ENCODE results near the gene ATP6V1F.

ATP6V1F gene

GRCh38 chr7:128894101-128894440, 31.4 kb downstream of the ATP6V1F start:
- Histone ChIP-seq H3K4me1 (ENCODE audit: control extremely low read depth in 1 of 4, control insufficient read depth in 4 of 4, insufficient read depth in 4 of 4, low read length in 3 of 4) (peaks cover 0 to 7% (median 5%) of the 10 kb centered on the region in 4 experiments), H3K9me3 (ENCODE audit: control extremely low read depth in 1 of 5, control insufficient read depth in 4 of 5, insufficient read depth in 2 of 5, low read depth in 1 of 5, low read length in 4 of 5) (peaks cover 0 to 6% (median 0%) of the 10 kb centered on the region in 5 experiments), H3K4me3 (ENCODE audit: control insufficient read depth in 1 of 7, extremely low read depth in 1 of 7, insufficient read depth in 4 of 7, low read depth in 2 of 7, low read length in 6 of 7) (no peak overlapping the region), H3K36me3 (ENCODE audit: control insufficient read depth in 4 of 4, insufficient read depth in 4 of 4, low read length in 3 of 4) (no peaks in the 10 kb centered on the region), H3K27ac (ENCODE audit: insufficient read depth in 1 of 2, low read depth in 1 of 2, low read length in 2 of 2, poor library complexity in 1 of 2, severe bottlenecking in 2 of 2) (no peak overlapping the region), H3K27me3 (replicated peaks in 2 of 5; ENCODE audit: control insufficient read depth in 4 of 5, insufficient read depth in 5 of 5, low read length in 4 of 5) (peaks cover 0 to 28% (median 6%) of the 10 kb centered on the region in 5 experiments)
- WGBS (ENCODE audit: insufficient coverage) = no CpG with 5 or more reads among the region's 6 CpGs
- POLR2A ChIA-PET = no interaction called here
- DNase-seq = no peak
- CTCF ChIA-PET = no interaction called here

GRCh38 chr7:128895320-128895719, 32.7 kb downstream of the ATP6V1F start:
- Histone ChIP-seq H3K4me3 (ENCODE audit: control insufficient read depth in 1 of 7, extremely low read depth in 1 of 7, insufficient read depth in 4 of 7, low read depth in 2 of 7, low read length in 6 of 7) (no peak overlapping the region), H3K27ac (ENCODE audit: insufficient read depth in 1 of 2, low read depth in 1 of 2, low read length in 2 of 2, poor library complexity in 1 of 2, severe bottlenecking in 2 of 2) (no peak overlapping the region), H3K36me3 (ENCODE audit: control insufficient read depth in 4 of 4, insufficient read depth in 4 of 4, low read length in 3 of 4) (no peaks in the 10 kb centered on the region), H3K9me3 (ENCODE audit: control extremely low read depth in 1 of 5, control insufficient read depth in 4 of 5, insufficient read depth in 2 of 5, low read depth in 1 of 5, low read length in 4 of 5) (peaks cover 0 to 6% (median 3%) of the 10 kb centered on the region in 5 experiments), H3K4me1 (ENCODE audit: control extremely low read depth in 1 of 4, control insufficient read depth in 4 of 4, insufficient read depth in 4 of 4, low read length in 3 of 4) (peaks cover 0 to 7% (median 5%) of the 10 kb centered on the region in 4 experiments), H3K27me3 (replicated peaks in 2 of 5; ENCODE audit: control insufficient read depth in 4 of 5, insufficient read depth in 5 of 5, low read length in 4 of 5) (peaks cover 0 to 17% (median 3%) of the 10 kb centered on the region in 5 experiments)
- WGBS (ENCODE audit: insufficient coverage) = 93% methylated on average over 3 of the region's 3 CpGs
- ChIA-PET POLR2A (no interaction called here), CTCF (no interaction called here)
- DNase-seq = no peak

DNA sequence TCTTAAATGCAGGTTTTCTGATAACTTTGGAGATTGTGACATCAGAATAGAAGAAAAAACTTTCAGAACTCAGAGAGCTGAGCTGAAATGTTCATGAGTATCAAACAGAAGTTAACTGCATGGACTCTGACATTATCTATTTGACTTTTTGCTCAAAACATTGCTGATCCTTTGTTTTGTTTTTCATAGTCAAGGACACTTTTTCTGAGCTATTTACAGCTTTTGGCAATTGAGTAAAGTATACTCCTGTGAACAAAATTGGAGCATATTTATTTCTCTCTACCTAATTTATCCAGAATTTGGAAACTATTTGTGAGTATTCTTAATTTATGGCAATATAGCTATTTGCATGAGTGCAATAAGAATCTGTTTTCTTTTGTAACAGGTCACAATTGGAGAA, 36.7 kb downstream of the ATP6V1F start:
- ChIA-PET POLR2A (no interaction called here), CTCF (interaction anchor here (1.5 to 2.4 kb wide), 3 partner anchors 11 to 57 kb away, joined by 4 to 8 read pairs (median 4); partner anchors contain the start of gene KCP)
- no peak overlapping the region for H3K27ac ChIP-seq (ENCODE audit: insufficient read depth in 1 of 2, low read depth in 1 of 2, low read length in 2 of 2, poor library complexity in 1 of 2, severe bottlenecking in 2 of 2)
- no peaks in the 10 kb centered on the region for H3K36me3 ChIP-seq (ENCODE audit: control insufficient read depth in 4 of 4, insufficient read depth in 4 of 4, low read length in 3 of 4)
- no peaks in the 10 kb centered on the region for H3K4me1 ChIP-seq (ENCODE audit: control extremely low read depth in 1 of 4, control insufficient read depth in 4 of 4, insufficient read depth in 4 of 4, low read length in 3 of 4)
- H3K27me3 ChIP-seq (replicated peaks in 2 of 5; ENCODE audit: control insufficient read depth in 4 of 5, insufficient read depth in 5 of 5, low read length in 4 of 5) = no peaks in the 10 kb centered on the region
- DNase-seq = peak in 2 of 3 donors; percentile 29 to 31
- H3K9me3 ChIP-seq (ENCODE audit: control extremely low read depth in 1 of 5, control insufficient read depth in 4 of 5, insufficient read depth in 2 of 5, low read depth in 1 of 5, low read length in 4 of 5) = peaks cover 0 to 6% (median 3%) of the 10 kb centered on the region in 5 experiments
- H3K4me3 ChIP-seq (ENCODE audit: control insufficient read depth in 1 of 7, extremely low read depth in 1 of 7, insufficient read depth in 4 of 7, low read depth in 2 of 7, low read length in 6 of 7) = no peak overlapping the region

GRCh38 chr7:128900237-128900636, 37.6 kb downstream of the ATP6V1F start:
- POLR2A ChIA-PET = no interaction called here

GRCh38 chr7:128902761-128903585, 40.3 kb downstream of the ATP6V1F start:
- POLR2A ChIA-PET = no interaction called here
- H3K27ac ChIP-seq (ENCODE audit: insufficient read depth in 1 of 2, low read depth in 1 of 2, low read length in 2 of 2, poor library complexity in 1 of 2, severe bottlenecking in 2 of 2) = no peak overlapping the region
- H3K4me3 ChIP-seq (ENCODE audit: control insufficient read depth in 1 of 7, extremely low read depth in 1 of 7, insufficient read depth in 4 of 7, low read depth in 2 of 7, low read length in 6 of 7) = no peak overlapping the region
- DNase-seq = no peak
- no peaks in the 10 kb centered on the region for H3K27me3 ChIP-seq (replicated peaks in 2 of 5; ENCODE audit: control insufficient read depth in 4 of 5, insufficient read depth in 5 of 5, low read length in 4 of 5)
- H3K4me1 ChIP-seq (ENCODE audit: control extremely low read depth in 1 of 4, control insufficient read depth in 4 of 4, insufficient read depth in 4 of 4, low read length in 3 of 4) = no peaks in the 10 kb centered on the region
- CTCF ChIA-PET = interaction anchor here (0.7 to 2.6 kb wide), 13 partner anchors 16 to 308 kb away, joined by 3 to 21 read pairs (median 6); no protein-coding TSS in a partner anchor
- H3K36me3 ChIP-seq (ENCODE audit: control insufficient read depth in 4 of 4, insufficient read depth in 4 of 4, low read length in 3 of 4) = no peaks in the 10 kb centered on the region
- 96% methylated on average over 10 of the region's 12 CpGs for whole genome bisulfite sequencing (ENCODE audit: insufficient coverage)
- peaks cover 0 to 6% (median 3%) of the 10 kb centered on the region in 5 experiments for H3K9me3 ChIP-seq (ENCODE audit: control extremely low read depth in 1 of 5, control insufficient read depth in 4 of 5, insufficient read depth in 2 of 5, low read depth in 1 of 5, low read length in 4 of 5)

More at GRCh38 chr7:128900237-128900636, 37.6 kb downstream of the ATP6V1F start:
- Histone ChIP-seq H3K4me1 (ENCODE audit: control extremely low read depth in 1 of 4, control insufficient read depth in 4 of 4, insufficient read depth in 4 of 4, low read length in 3 of 4) (no peaks in the 10 kb centered on the region), H3K9me3 (ENCODE audit: control extremely low read depth in 1 of 5, control insufficient read depth in 4 of 5, insufficient read depth in 2 of 5, low read depth in 1 of 5, low read length in 4 of 5) (peaks cover 0 to 6% (median 3%) of the 10 kb centered on the region in 5 experiments), H3K36me3 (ENCODE audit: control insufficient read depth in 4 of 4, insufficient read depth in 4 of 4, low read length in 3 of 4) (no peaks in the 10 kb centered on the region), H3K27me3 (replicated peaks in 2 of 5; ENCODE audit: control insufficient read depth in 4 of 5, insufficient read depth in 5 of 5, low read length in 4 of 5) (no peaks in the 10 kb centered on the region), H3K27ac (ENCODE audit: insufficient read depth in 1 of 2, low read depth in 1 of 2, low read length in 2 of 2, poor library complexity in 1 of 2, severe bottlenecking in 2 of 2) (no peak overlapping the region), H3K4me3 (ENCODE audit: control insufficient read depth in 1 of 7, extremely low read depth in 1 of 7, insufficient read depth in 4 of 7, low read depth in 2 of 7, low read length in 6 of 7) (no peak overlapping the region)
- no peak for DNase-seq
- no CpG with 5 or more reads among the region's 1 CpG for WGBS (ENCODE audit: insufficient coverage)
- CTCF ChIA-PET = interaction anchor here (2.4 kb wide), 1 partner anchor 10 kb away, joined by 8 read pairs; the partner anchor contains the start of gene KCP

DNA sequence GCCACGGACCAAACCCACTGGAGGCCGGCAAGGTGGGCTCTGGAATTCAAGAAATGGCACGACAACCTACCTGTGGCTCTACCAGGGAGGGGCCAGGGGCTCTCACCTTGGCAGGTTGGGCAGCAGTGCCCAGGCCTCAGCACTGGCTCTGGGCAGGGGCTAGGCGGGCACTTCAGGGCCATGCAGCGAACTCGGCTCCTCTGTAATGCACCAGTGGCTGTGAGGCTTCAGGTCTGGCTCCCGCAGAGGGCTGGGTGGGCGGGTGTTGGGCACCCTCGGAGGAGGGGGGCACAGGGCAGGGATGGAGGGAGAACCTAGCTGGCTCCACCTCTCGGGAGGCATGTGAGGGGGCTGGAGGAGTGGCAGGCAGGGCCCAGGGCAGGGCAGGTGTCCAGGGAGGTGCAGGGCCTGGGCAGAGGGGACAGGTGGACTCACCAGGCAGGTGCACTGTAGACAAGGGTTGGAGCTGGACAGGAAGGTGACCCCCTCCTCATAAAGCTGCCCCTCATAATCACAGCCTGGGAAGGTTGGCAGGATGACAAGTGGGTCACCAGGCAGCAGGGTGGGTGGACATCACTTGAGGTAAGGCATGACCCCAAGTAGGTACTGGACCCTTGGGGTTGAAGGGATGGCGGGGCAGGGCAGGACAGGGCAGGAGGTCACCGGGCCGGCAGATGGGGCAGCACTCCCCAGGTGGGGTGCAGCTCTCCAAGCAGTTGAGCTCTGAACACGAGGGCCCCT, 41.1 kb downstream of the ATP6V1F start:
- Histone ChIP-seq H3K4me3 (ENCODE audit: control insufficient read depth in 1 of 7, extremely low read depth in 1 of 7, insufficient read depth in 4 of 7, low read depth in 2 of 7, low read length in 6 of 7) (no peak overlapping the region), H3K9me3 (ENCODE audit: control extremely low read depth in 1 of 5, control insufficient read depth in 4 of 5, insufficient read depth in 2 of 5, low read depth in 1 of 5, low read length in 4 of 5) (peaks cover 0 to 4% (median under 1%) of the 10 kb centered on the region in 5 experiments), H3K27ac (ENCODE audit: insufficient read depth in 1 of 2, low read depth in 1 of 2, low read length in 2 of 2, poor library complexity in 1 of 2, severe bottlenecking in 2 of 2) (no peak overlapping the region), H3K36me3 (ENCODE audit: control insufficient read depth in 4 of 4, insufficient read depth in 4 of 4, low read length in 3 of 4) (no peaks in the 10 kb centered on the region), H3K27me3 (replicated peaks in 2 of 5; ENCODE audit: control insufficient read depth in 4 of 5, insufficient read depth in 5 of 5, low read length in 4 of 5) (peaks cover 0 to 7% (median 3%) of the 10 kb centered on the region in 5 experiments), H3K4me1 (ENCODE audit: control extremely low read depth in 1 of 4, control insufficient read depth in 4 of 4, insufficient read depth in 4 of 4, low read length in 3 of 4) (no peaks in the 10 kb centered on the region)
- 88% methylated on average over 13 of the region's 14 CpGs for WGBS (ENCODE audit: insufficient coverage)
- CTCF ChIA-PET = interaction anchor here (0.7 to 2.6 kb wide), 12 partner anchors 19 to 188 kb away, joined by 3 to 21 read pairs (median 6); no protein-coding TSS in a partner anchor
- POLR2A ChIA-PET = no interaction called here
- DNase-seq = no peak

Data from common myeloid progenitor, CD34-positive (primary cell).